D721Med (cell line): ENCODE data around the gene TCF7L1.
"Not testable (repeated sequence)": the region's sequence is repeated elsewhere in the genome, so short reads cannot be mapped to it uniquely, and the experiment has no call there.

Experiments used
- DNase-seq: peaks from one replicate; pipeline ENCODE4 v3.0.0; 2011; ENCODE audit warnings: low spot score; ENCODE audit not compliant: insufficient read length
- FAIRE-seq: peaks from 2 replicates; lab custom pipeline; 2011; peaks lifted over from hg19 to GRCh38; lab: Jason Lieb, UNC
- CTCF ChIP-seq: IDR thresholded peaks from 2 replicates; pipeline ENCODE4 v1.5.1; 2012; ENCODE audit warnings: mild to moderate bottlenecking, control low read depth; ENCODE audit not compliant: insufficient read depth; ENCODE audit errors: missing control alignments

TCF7L1 gene

GRCh38 chr2:85308896-85309555 lies 175.8 kb downstream of the TCF7L1 start:
- no peak for TF ChIP-seq CTCF
- FAIRE-seq (no peak), DNase-seq (no peak)

- TF ChIP-seq CTCF, result no peak
- FAIRE-seq (no peak), DNase-seq (no peak)
Observed at GRCh38 chr2:85309699-85310321, 176.6 kb downstream of the TCF7L1 start.

GRCh38 chr2:85310330-85310729 lies 177.1 kb downstream of the TCF7L1 start:
- DNase-seq (no peak), FAIRE-seq (no peak)
- TF ChIP-seq CTCF, result no peak

GRCh38 chr2:85312404-85312803 lies 179.2 kb downstream of the TCF7L1 start:
- TF ChIP-seq CTCF, result no peak
- FAIRE-seq (no peak), DNase-seq (no peak)

- no peak for FAIRE-seq
- TF ChIP-seq CTCF, result no peak
- no peak for DNase-seq
Observed at GRCh38 chr2:85314884-85315242, 181.7 kb downstream of the TCF7L1 start.

GRCh38 chr2:85315921-85316320 lies 182.7 kb downstream of the TCF7L1 start:
- FAIRE-seq, DNase-seq: not testable (repeated sequence)

- FAIRE-seq (no peak), DNase-seq (no peak)
- no peak for TF ChIP-seq CTCF
Observed at GRCh38 chr2:85318222-85319074, 185.3 kb downstream of the TCF7L1 start.
